DLD1 (cell line): Measurements from ENCODE around the gene COX8A.
"Not testable (repeated sequence)": the region's sequence is repeated elsewhere in the genome, so short reads cannot be mapped to it uniquely, and the experiment has no call there.

Experiments used
- in situ Hi-C: cut with HindIII; loops from 2 replicates; pipeline ENCODE4 v1.10.0; 2017; ENCODE audit warnings: low sequenced_read_pairs

The COX8A gene

GRCh38 chr11:63974259-63975143 is at the start of gene COX8A:
COX8A (plus strand) TSS chr11:63974620; CDS start chr11:63974681, 61 bp downstream.
- in situ Hi-C loops, result no loop called here

- in situ Hi-C loops, result no loop called here
Observed at GRCh38 chr11:63929616-63930015, 44.8 kb upstream of the COX8A start.

GRCh38 chr11:63931045-63931444 is 43.4 kb upstream of the COX8A start:
- in situ Hi-C loops, result no loop called here

- in situ Hi-C loops, result no loop called here
Observed at GRCh38 chr11:63931876-63932275, 42.5 kb upstream of the COX8A start.

- in situ Hi-C loops, result no loop called here
Observed at GRCh38 chr11:63933459-63933858, 41.0 kb upstream of the COX8A start.

- in situ Hi-C loops, result no loop called here
Observed at GRCh38 chr11:63937713-63938478, 36.5 kb upstream of the COX8A start.

- in situ Hi-C loops, result no loop called here
Observed at GRCh38 chr11:63938479-63939396, 35.7 kb upstream of the COX8A start, which contains the start of gene NAA40. NAA40 (plus strand) TSS chr11:63939002; CDS start chr11:63939097, 95 bp downstream.

- in situ Hi-C loops, result no loop called here
Observed at GRCh38 chr11:63939397-63939891, 35.0 kb upstream of the COX8A start.

- in situ Hi-C loops, result no loop called here
Observed at GRCh38 chr11:63940786-63941185, 33.6 kb upstream of the COX8A start.

- in situ Hi-C loops, result no loop called here
Observed at GRCh38 chr11:63941901-63942300, 32.5 kb upstream of the COX8A start.

GRCh38 chr11:63942803-63943202 is 31.6 kb upstream of the COX8A start:
- in situ Hi-C loops, result no loop called here

- in situ Hi-C loops, result no loop called here
Observed at GRCh38 chr11:63944987-63945386, 29.4 kb upstream of the COX8A start.

- in situ Hi-C loops, result no loop called here
Observed at GRCh38 chr11:63945477-63946163, 28.8 kb upstream of the COX8A start.

- in situ Hi-C loops, result loop anchor here (10.0 kb wide), 1 partner anchor 53 kb away; no protein-coding TSS in a partner anchor
Observed at GRCh38 chr11:63951779-63952536, 22.5 kb upstream of the COX8A start.

GRCh38 chr11:63952570-63952969 is 21.9 kb upstream of the COX8A start:
- in situ Hi-C loops, result loop anchor here (10.0 kb wide), 1 partner anchor 52 kb away; no protein-coding TSS in a partner anchor

GRCh38 chr11:63958008-63958407 is 16.4 kb upstream of the COX8A start:
- in situ Hi-C loops, result loop anchor here (10.0 kb wide), 1 partner anchor 47 kb away; no protein-coding TSS in a partner anchor

- in situ Hi-C loops, result no loop called here
Observed at GRCh38 chr11:63961608-63962412, 12.6 kb upstream of the COX8A start.

- in situ Hi-C loops, result not testable (repeated sequence)
Observed at GRCh38 chr11:63963895-63964294, 10.5 kb upstream of the COX8A start.
